Glomerular visceral epithelial cell (primary cell): Measurements from ENCODE around the gene SCAPER.

Experiments
- DNase-seq: peaks from one replicate; pipeline ENCODE4 v3.0.0-alpha.2; 2016; ENCODE audit errors: extremely low spot score

Gene SCAPER

GRCh38 chr15:76674883-76675282 lies 230.3 kb downstream of the SCAPER start:
- peak; percentile 45 for DNase-seq

GRCh38 chr15:76669521-76670207 lies 235.5 kb downstream of the SCAPER start:
- DNase-seq = no peak

- DNase-seq = no peak
Observed at GRCh38 chr15:76668900-76669299, 236.2 kb downstream of the SCAPER start.

- no peak for DNase-seq
Observed at GRCh38 chr15:76667943-76668715, 237.0 kb downstream of the SCAPER start.

- DNase-seq = no peak
Observed at GRCh38 chr15:76664895-76665294, 240.2 kb downstream of the SCAPER start.

GRCh38 chr15:76664411-76664810 lies 240.7 kb downstream of the SCAPER start:
- no peak for DNase-seq

- DNase-seq = no peak
Observed at GRCh38 chr15:76663529-76663928, 241.6 kb downstream of the SCAPER start.

GRCh38 chr15:76648732-76649444 lies 256.3 kb downstream of the SCAPER start:
- no peak for DNase-seq

- no peak for DNase-seq
Observed at GRCh38 chr15:76647612-76648011, 257.5 kb downstream of the SCAPER start.

GRCh38 chr15:76644646-76645045 lies 260.5 kb downstream of the SCAPER start:
- DNase-seq = no peak

GRCh38 chr15:76642671-76643070 lies 262.5 kb downstream of the SCAPER start:
- no peak for DNase-seq

- DNase-seq = no peak
Observed at GRCh38 chr15:76637166-76637565, 268.0 kb downstream of the SCAPER start.

GRCh38 chr15:76636059-76636458 lies 269.1 kb downstream of the SCAPER start:
- no peak for DNase-seq

- no peak for DNase-seq
Observed at GRCh38 chr15:76626611-76627010, 278.5 kb downstream of the SCAPER start.

- DNase-seq = no peak
Observed at GRCh38 chr15:76625267-76625666, 279.9 kb downstream of the SCAPER start.

GRCh38 chr15:76614725-76615124 lies 290.4 kb downstream of the SCAPER start:
- no peak for DNase-seq

- no peak for DNase-seq
Observed at GRCh38 chr15:76588811-76589747, 316.1 kb downstream of the SCAPER start.

GRCh38 chr15:76585576-76585897 lies 319.6 kb downstream of the SCAPER start:
- no peak for DNase-seq

GRCh38 chr15:76584868-76585575 lies 320.1 kb downstream of the SCAPER start:
- DNase-seq = no peak

- DNase-seq = no peak
Observed at GRCh38 chr15:76582550-76582949, 322.6 kb downstream of the SCAPER start.

- DNase-seq = no peak
Observed at GRCh38 chr15:76577879-76578512, 327.1 kb downstream of the SCAPER start.
